Neural progenitor cell (in vitro differentiated cells): Measurements from ENCODE around the gene RGS6. TPM values are rescaled to one million over a fixed set of nuclear protein-coding genes. Genes with fewer than 3 reads are reported as not detected.

Experiments
- DNase-seq: peaks from one replicate; pipeline ENCODE4 v3.0.0-alpha.2; 2016; ENCODE audit warnings: low spot score
- H2AFZ ChIP-seq: fragments of 200-600 bp; sonication (generic); replicated peaks from 2 replicates; pipeline ENCODE4 v1.6.1; 2016; ENCODE audit warnings: antibody characterized with exemption
- H3F3A ChIP-seq: fragments of 200-600 bp; sonication (generic); 2 replicates; pipeline ENCODE4 v1.6.1; 2016; ENCODE audit warnings: antibody characterized with exemption, low read depth
- H3K27ac ChIP-seq: fragments of 200-600 bp; sonication (generic); 2 replicates; pipeline ENCODE4 v1.5.1; 2016; ENCODE audit warnings: mild to moderate bottlenecking
- H3K27me3 ChIP-seq: fragments of 200-600 bp; sonication (generic); 2 replicates; pipeline ENCODE4 v1.6.1; 2016; ENCODE audit warnings: mild to moderate bottlenecking, moderate library complexity
- H3K36me3 ChIP-seq: fragments of 200-600 bp; sonication (generic); 2 replicates; pipeline ENCODE4 v1.5.1; 2016
- H3K4me1 ChIP-seq: fragments of 200-600 bp; sonication (generic); 2 replicates; pipeline ENCODE4 v1.6.1; 2016; ENCODE audit warnings: mixed run types
- H3K4me2 ChIP-seq: fragments of 200-600 bp; sonication (generic); 2 replicates; pipeline ENCODE4 v1.6.1; 2016
- H3K4me3 ChIP-seq: fragments of 200-600 bp; sonication (generic); 2 replicates; pipeline ENCODE4 v1.5.1; 2016
- H3K79me2 ChIP-seq: fragments of 200-600 bp; sonication (generic); 2 replicates; pipeline ENCODE4 v1.6.1; 2016; ENCODE audit warnings: low read depth
- H3K9ac ChIP-seq: fragments of 200-600 bp; sonication (generic); 2 replicates; pipeline ENCODE4 v1.6.1; 2016
- H3K9me3 ChIP-seq: fragments of 200-600 bp; sonication (generic); 2 replicates; pipeline ENCODE4 v1.5.1; 2016; ENCODE audit warnings: low read depth
- H4K20me1 ChIP-seq: fragments of 200-600 bp; sonication (generic); 2 replicates; pipeline ENCODE4 v1.6.1; 2016; ENCODE audit warnings: low read depth
- H3K27ac Mint-ChIP-seq: 3 replicates; pipeline ENCODE4 v1.8.0; 2021; ENCODE audit warnings: mixed read lengths
- H3K27me3 Mint-ChIP-seq: 2 replicates; pipeline ENCODE4 v1.8.0; 2022; ENCODE audit warnings: low read depth, mild to moderate bottlenecking, inconsistent platforms, moderate library complexity, mixed read lengths; ENCODE audit not compliant: insufficient read depth
- H3K36me3 Mint-ChIP-seq: 3 replicates; pipeline ENCODE4 v1.8.0; 2021; ENCODE audit warnings: mixed read lengths
- H3K4me1 Mint-ChIP-seq: 3 replicates; pipeline ENCODE4 v1.8.0; 2021; ENCODE audit warnings: mixed read lengths
- H3K4me3 Mint-ChIP-seq: 3 replicates; pipeline ENCODE4 v1.8.0; 2021; ENCODE audit warnings: mild to moderate bottlenecking, moderate library complexity, mixed read lengths
- H3K9me3 Mint-ChIP-seq: 3 replicates; pipeline ENCODE4 v1.8.0; 2020; ENCODE audit warnings: mixed read lengths
- CTCF ChIP-seq: fragments of 200-600 bp; sonication (generic); IDR thresholded peaks from 2 replicates; pipeline ENCODE4 v1.5.1; 2017; ENCODE audit warnings: antibody characterized with exemption, mild to moderate bottlenecking
- EZH2 ChIP-seq: fragments of 200-600 bp; sonication (generic); IDR thresholded peaks from 2 replicates; pipeline ENCODE4 v1.6.1; 2017; ENCODE audit warnings: antibody characterized with exemption, mild to moderate bottlenecking, moderate library complexity
- EZH2phosphoT487 ChIP-seq: fragments of 200-600 bp; sonication (generic); IDR thresholded peaks from 2 replicates; pipeline ENCODE4 v1.6.1; 2017; ENCODE audit warnings: antibody characterized with exemption
- total RNA-seq: library from RNA; depleted of rRNA; stranded (reverse); fragments of >200 nt; gene quantifications from 2 replicates; pipeline ENCODE4 v1.2.3, GENCODE V29; 2015; ENCODE audit warnings: low replicate concordance

Gene RGS6
- total RNA-seq, 1 donor from 2014 or later: 0.80 TPM

- H3K27ac Mint-ChIP-seq: no peak overlapping the region
- peaks cover 20% of the 10 kb centered on the region for H3K4me1 Mint-ChIP-seq
Observed at GRCh38 chr14:72597252-72598233, 665.3 kb downstream of the RGS6 start.

GRCh38 chr14:72598306-72598705, 666.1 kb downstream of the RGS6 start:
- no peaks in the 10 kb centered on the region for H4K20me1 ChIP-seq
- TF ChIP-seq EZH2phosphoT487 (no peak), EZH2 (no peak), CTCF (no peak)
- no peak overlapping the region for H3K4me3 ChIP-seq
- H3K9me3 ChIP-seq: no peaks in the 10 kb centered on the region
- H3K27ac Mint-ChIP-seq: no peak overlapping the region
- no peak overlapping the region for H3K4me3 Mint-ChIP-seq
- no peaks in the 10 kb centered on the region for H3K27me3 ChIP-seq
- peaks cover 20% of the 10 kb centered on the region for H3K4me1 Mint-ChIP-seq
- no peaks in the 10 kb centered on the region for H3K36me3 Mint-ChIP-seq
- H3K27me3 Mint-ChIP-seq: peaks cover 3% of the 10 kb centered on the region
- no peaks in the 10 kb centered on the region for H3K36me3 ChIP-seq
- no peak overlapping the region for H2AFZ ChIP-seq
- DNase-seq: no peak
- H3K9me3 Mint-ChIP-seq: no peaks in the 10 kb centered on the region
- no peak overlapping the region for H3K4me2 ChIP-seq
- no peak overlapping the region for H3K27ac ChIP-seq
- no peaks in the 10 kb centered on the region for H3F3A ChIP-seq
- no peaks in the 10 kb centered on the region for H3K79me2 ChIP-seq
- H3K4me1 ChIP-seq: peaks cover 5% of the 10 kb centered on the region
- no peak overlapping the region for H3K9ac ChIP-seq

More at GRCh38 chr14:72597252-72598233, 665.3 kb downstream of the RGS6 start:
- no peak for TF ChIP-seq EZH2
- TF ChIP-seq CTCF: no peak
- TF ChIP-seq EZH2phosphoT487: no peak
- Histone ChIP-seq H3K4me1 (peaks cover 5% of the 10 kb centered on the region), H3K9me3 (no peaks in the 10 kb centered on the region), H3K79me2 (no peaks in the 10 kb centered on the region), H3K36me3 (no peaks in the 10 kb centered on the region), H3K4me3 (no peak overlapping the region), H2AFZ (no peak overlapping the region), H3F3A (no peaks in the 10 kb centered on the region), H3K27ac (no peak overlapping the region), H3K4me2 (no peak overlapping the region), H3K9ac (no peak overlapping the region), H4K20me1 (no peaks in the 10 kb centered on the region), H3K27me3 (no peaks in the 10 kb centered on the region)
- Mint-ChIP-seq H3K36me3 (no peaks in the 10 kb centered on the region), H3K4me3 (no peak overlapping the region), H3K27me3 (peaks cover 8% of the 10 kb centered on the region), H3K9me3 (no peaks in the 10 kb centered on the region)
- no peak for DNase-seq

GRCh38 chr14:72599579-72600470, 667.6 kb downstream of the RGS6 start:
- peak overlapping the region; percentile 4 for H3K4me2 ChIP-seq
- TF ChIP-seq EZH2phosphoT487: no peak
- no peak for TF ChIP-seq CTCF
- TF ChIP-seq EZH2: no peak
- H3K36me3 ChIP-seq: no peaks in the 10 kb centered on the region
- H3K27me3 Mint-ChIP-seq: no peaks in the 10 kb centered on the region
- H3F3A ChIP-seq: no peaks in the 10 kb centered on the region
- peak overlapping the region; percentile 96 for H3K27ac Mint-ChIP-seq
- peaks cover 5% of the 10 kb centered on the region for H3K4me1 ChIP-seq
- H3K9me3 Mint-ChIP-seq: no peaks in the 10 kb centered on the region
- H3K36me3 Mint-ChIP-seq: no peaks in the 10 kb centered on the region
- DNase-seq: peak; percentile 41
- H4K20me1 ChIP-seq: no peaks in the 10 kb centered on the region
- H3K79me2 ChIP-seq: no peaks in the 10 kb centered on the region
- H3K9me3 ChIP-seq: no peaks in the 10 kb centered on the region
- H3K27me3 ChIP-seq: no peaks in the 10 kb centered on the region
- H3K9ac ChIP-seq: no peak overlapping the region
- H3K27ac ChIP-seq: no peak overlapping the region
- H3K4me3 Mint-ChIP-seq: no peak overlapping the region
- H3K4me1 Mint-ChIP-seq: peaks cover 20% of the 10 kb centered on the region
- no peak overlapping the region for H3K4me3 ChIP-seq
- H2AFZ ChIP-seq: peak overlapping the region; percentile 73
